CD4-positive, alpha-beta T cell treated with Interferon alpha-2 for 1 hour (primary cell): ENCODE data around the gene SLC1A2.

Experiments
- DNase-seq, 2 donors: peaks; one replicate each; pipeline ENCODE4 v3.0.0-alpha.2; 2020 to 2022

Gene SLC1A2

GRCh38 chr11:35214226-35214770 lies 205.1 kb downstream of the SLC1A2 start:
- DNase-seq, result no peak

- no peak for DNase-seq
Observed at GRCh38 chr11:35211952-35212351, 207.4 kb downstream of the SLC1A2 start.

GRCh38 chr11:35210876-35211546 lies 208.3 kb downstream of the SLC1A2 start:
- DNase-seq, result no peak

- DNase-seq, result no peak
Observed at GRCh38 chr11:35208795-35209194, 210.6 kb downstream of the SLC1A2 start.

- DNase-seq, result no peak
Observed at GRCh38 chr11:35207471-35208403, 211.6 kb downstream of the SLC1A2 start.

GRCh38 chr11:35206616-35207015 lies 212.7 kb downstream of the SLC1A2 start:
- DNase-seq, result no peak

GRCh38 chr11:35204614-35205013 lies 214.7 kb downstream of the SLC1A2 start:
- no peak for DNase-seq
